OCI-M2 (cell line): Measurements from ENCODE around the gene PKDCC.
"Not testable (repeated sequence)": the region's sequence is repeated elsewhere in the genome, so short reads cannot be mapped to it uniquely, and the experiment has no call there.

Experiments
- DNase-seq: peaks from one replicate; lab custom pipeline; 2025; ENCODE audit not compliant: unreplicated experiment; lab: John Stamatoyannopoulos, UW

PKDCC gene

DNA sequence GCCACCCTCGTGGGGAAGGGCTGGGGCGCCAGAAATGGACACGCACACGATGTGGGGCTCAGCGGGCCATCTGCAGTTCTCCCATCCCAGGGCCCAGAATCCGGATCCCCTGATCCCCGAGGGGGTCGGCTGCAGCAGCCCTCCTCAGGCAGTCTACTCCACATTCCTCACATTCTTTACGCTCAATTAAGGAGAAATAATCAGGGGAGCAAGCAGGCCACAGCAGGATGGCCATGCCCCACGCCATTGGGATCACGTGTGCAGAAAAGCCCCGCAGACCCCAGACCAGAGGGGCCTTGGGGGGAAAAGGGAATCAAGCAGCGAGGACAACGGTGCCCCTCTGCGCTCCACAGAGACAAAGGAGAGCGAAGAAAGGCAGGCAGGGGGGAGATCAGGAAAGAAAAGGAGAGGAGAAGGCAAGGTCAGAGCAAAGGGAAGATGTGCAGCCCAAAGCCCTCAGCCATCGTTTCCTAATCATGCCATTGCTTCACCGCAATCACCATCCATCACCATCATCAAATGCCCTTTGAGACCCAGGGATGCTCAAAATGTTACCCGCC lies 17.5 kb upstream of the PKDCC start:
- no peak for DNase-seq

- no peak for DNase-seq
These were observed 17.0 kb upstream of the PKDCC start for GRCh38 chr2:42030829-42031228.

GRCh38 chr2:42031281-42032223 lies 16.3 kb upstream of the PKDCC start:
- no peak for DNase-seq

GRCh38 chr2:42032224-42032620 lies 15.6 kb upstream of the PKDCC start:
- DNase-seq: no peak

DNA sequence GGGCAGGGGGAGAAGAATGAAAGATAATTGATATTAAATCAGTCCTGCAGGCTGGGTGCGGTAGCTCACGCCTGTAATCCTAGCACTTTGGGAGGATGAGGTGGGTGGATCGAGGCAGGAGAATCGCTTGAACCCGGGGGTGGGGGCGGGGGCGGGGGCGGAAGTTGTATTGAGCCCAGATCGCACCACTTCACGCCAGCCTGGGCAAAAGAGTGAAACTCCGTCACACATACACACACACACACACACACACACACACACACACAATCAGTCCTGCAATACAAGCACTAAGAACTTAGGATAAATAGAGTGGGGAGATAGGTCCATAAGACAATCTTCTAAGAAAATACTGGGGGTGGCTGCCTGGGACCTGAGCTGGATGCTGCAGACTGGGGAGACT lies 15.1 kb upstream of the PKDCC start:
- DNase-seq: no peak

DNA sequence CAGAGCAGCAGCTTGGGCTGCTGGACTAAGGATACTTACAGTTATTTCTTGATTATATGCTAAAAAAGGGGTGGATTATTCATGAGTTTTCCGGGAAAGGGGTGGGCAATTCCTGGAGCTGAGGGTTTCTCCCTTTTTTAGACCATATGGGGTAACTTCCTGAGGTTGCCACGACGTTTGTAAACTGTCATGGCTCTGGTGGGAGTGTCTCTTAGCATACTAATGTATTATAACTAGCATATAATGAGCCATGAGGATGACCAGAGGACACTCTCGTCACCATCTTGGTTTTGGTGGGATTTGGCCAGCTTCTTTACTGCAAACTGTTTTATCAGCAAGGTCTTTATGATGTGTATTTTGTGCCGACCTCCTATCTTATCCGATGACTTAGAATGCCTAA lies 13.7 kb upstream of the PKDCC start:
- not testable (repeated sequence) for DNase-seq

DNA sequence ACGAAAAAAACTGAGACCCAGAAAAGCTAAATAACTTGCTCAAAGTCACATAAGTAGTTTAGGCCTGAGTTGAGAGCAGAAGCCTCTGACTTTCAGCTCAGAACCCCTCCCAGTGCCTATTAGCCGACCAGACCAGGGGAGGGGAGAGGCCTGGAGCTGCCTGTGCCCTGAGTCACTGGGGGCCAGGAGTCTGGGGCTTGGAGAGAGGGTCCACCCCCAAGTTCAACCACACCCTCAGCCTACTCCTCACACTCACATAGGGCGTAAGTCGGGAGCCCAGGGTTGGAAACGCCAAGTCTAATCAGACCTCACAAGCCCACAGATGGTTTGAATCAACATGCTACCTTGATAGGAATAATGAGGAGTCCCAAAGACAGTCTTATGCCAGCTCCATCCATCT lies 12.6 kb upstream of the PKDCC start:
- DNase-seq: no peak

GRCh38 chr2:42036413-42036812 lies 11.4 kb upstream of the PKDCC start:
- DNase-seq: no peak

GRCh38 chr2:42036940-42037339 lies 10.9 kb upstream of the PKDCC start:
- no peak for DNase-seq

- no peak for DNase-seq
These were observed 7.1 kb upstream of the PKDCC start for GRCh38 chr2:42040643-42041278.

DNA sequence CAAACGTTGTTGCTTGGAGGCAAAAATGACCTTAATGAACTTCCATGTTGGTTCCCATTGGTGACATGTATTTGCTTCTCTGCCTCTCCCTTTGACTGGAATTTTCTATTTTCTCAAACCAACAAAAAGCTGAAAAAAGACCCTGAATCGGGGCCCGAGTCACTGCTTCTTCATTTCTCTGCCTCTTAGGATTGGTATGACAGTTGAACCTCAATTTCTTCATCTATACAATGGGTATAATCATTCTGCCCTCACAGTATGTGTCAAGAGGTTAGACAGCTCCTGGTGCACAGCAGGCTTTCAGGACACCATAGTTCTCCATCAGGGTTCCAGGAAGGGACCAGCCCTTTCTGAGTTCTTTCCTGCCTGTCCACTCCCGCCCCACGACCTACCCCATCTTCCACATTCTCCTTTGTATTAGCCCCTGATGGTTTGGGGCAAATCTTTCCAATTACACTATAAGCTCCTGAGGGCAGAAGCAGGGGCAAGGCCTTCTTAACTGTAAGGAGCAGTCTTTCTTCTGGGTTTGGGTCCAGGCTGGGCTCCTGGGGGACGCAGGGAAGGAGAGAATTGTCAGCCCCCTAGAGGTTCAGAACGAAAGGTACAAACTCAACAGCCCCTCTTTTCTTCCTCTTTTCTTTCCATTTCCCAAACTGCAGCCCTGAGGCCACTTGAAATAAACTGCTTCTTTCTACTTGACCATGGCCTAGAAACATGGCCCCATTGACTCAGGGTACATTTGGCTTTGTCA lies 6.3 kb upstream of the PKDCC start:
- no peak for DNase-seq

GRCh38 chr2:42042631-42043355 lies 5.0 kb upstream of the PKDCC start:
- no peak for DNase-seq

DNA sequence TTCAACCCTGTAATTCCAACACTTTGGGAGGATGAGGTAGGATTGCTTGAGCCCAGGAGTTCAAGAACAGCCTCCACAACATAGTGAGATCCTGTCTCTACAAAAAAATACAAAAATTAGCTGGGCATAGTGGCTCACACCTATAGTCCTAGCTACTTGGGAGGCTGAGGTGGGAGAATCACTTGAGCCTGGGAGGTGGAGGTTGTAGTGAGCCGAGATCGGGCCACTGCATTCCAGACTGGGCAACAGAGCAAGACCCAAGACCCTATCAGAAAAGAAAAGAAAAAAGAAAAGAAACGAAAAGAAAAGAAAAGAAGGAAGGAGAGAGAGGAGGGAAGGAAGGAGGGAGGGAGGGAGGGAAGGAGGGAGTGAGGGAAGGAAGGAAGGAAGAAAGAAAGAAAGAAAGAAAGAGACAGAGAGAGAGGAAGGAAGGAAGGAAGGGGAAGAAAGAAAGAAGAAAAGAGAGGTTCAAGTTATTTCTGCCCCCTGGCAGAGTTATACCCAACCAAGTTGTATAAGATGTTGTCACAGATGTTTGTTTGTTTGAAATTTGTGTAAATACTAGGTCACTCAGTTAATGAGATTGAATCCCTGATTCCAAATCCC lies 3.9 kb upstream of the PKDCC start:
- no peak for DNase-seq

DNA sequence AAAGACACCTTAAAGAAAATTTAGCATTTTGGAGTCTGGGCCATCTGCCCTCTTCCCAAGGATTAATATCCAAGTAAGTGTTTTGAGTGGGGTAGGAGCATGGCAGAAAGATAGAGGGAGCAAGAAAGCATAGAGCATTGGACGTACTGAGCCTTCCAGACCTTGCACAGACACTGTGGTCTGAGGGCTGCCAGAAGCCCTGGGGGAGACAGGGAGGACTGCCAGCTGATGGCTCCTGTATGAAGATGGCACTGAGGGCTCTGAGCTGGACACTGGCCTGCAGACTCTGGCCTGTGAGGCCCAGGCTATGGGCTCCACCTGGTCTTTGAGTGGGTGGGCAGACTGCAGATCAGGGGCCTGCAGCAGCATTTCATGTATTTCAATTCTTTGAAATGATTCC lies 2.9 kb upstream of the PKDCC start:
- DNase-seq: no peak

DNA sequence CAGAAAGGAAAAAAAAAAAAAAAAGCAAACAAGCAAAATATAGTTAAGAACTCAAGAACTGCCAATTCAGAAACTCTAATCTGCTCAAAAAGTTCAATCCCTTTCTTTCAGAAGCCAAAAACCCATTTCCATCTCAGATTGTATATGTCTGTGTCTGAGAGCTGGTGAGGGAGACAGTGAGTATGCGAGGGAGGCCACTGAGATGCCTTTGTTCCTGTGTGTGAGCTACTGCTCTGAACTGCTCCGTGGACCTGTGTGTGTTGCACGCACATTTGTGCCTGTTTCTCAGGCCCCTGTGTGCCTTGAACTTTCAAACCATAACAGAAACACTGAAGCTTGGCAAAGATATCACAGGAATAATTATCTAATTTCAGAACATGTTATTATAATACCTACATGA lies 2.5 kb upstream of the PKDCC start:
- no peak for DNase-seq

DNA sequence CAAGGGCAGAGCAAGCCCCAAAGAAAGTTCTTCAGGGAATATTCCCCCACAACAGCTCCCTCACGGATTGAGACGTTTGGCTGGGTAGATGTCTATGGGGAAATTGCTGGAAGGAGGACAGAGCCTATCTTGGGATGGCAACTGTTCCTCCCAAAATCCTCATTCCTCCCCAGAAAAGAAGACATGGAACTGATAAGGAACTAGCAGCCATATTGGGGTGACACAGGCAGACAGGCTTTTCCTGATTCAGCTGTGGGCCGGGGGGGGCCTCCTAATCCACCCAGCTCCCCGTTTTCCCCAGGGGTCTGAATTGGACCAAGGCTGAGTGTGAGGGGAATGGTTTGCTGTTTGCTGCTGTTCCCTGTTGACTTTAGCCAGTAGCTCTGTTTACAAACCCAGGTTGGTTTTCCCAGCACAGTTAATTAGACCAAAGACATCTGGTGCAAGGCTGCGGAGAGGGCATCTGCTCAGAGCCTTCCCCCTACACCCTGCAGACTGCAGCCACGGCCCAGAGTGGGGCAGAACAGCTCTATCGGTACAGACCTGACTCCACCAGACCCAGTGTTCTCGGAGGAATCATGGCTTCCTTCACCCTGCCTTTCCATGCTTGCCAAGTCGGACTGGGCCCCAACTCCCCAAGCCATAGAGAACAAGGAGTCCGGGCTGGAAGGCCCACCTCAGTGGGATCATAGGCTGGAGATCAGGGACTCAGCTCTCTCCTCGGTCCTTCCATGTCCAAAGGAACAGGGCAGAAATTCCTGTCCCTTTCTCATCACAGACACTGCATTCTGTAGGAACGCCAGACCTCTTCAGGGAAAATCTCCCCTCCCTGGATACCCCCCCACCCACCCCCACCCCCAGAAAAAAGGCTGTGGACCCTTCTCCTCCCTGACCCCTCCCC lies 1.7 kb upstream of the PKDCC start:
- DNase-seq: no peak

- no peak for DNase-seq
These were observed 868 bp upstream of the PKDCC start for GRCh38 chr2:42046819-42047487.

GRCh38 chr2:42048299-42049220 lies 739 bp downstream of the PKDCC start:
- DNase-seq: no peak
